Activated CD8-positive, alpha-beta T cell treated with anti-CD3 and anti-CD28 coated beads, Interleukin-2, amount 10 ng/mL, durations not matched to agents 7 days and 5 days (primary cell): ENCODE results near the gene PTPN2. TPM values are rescaled to one million over a fixed set of nuclear protein-coding genes. Genes with fewer than 3 reads are reported as not detected.

Experiments
- ATAC-seq: fragments of 150-1000 bp; cut with Tn5 transposase; one replicate; pipeline ENCODE4 v1.10.0; 2021; ENCODE audit warnings: moderate library complexity
- CTCF ChIA-PET: fragments of 350-600 bp; sonication (Branson Sonifier 250); formaldehyde crosslinking; loops from one replicate; lab custom pipeline; 2021; ENCODE audit warnings: antibody characterized with exemption; lab: Charles Lee
- POLR2A ChIA-PET: fragments of 350-600 bp; sonication (Branson Sonifier 250); formaldehyde crosslinking; loops from one replicate; lab custom pipeline; 2021; ENCODE audit warnings: antibody characterized with exemption; lab: Charles Lee
- DNase-seq: peaks from one replicate; pipeline ENCODE4 v3.0.0-alpha.2; 2020
- H3K27ac Mint-ChIP-seq: one replicate; pipeline ENCODE4 v1.8.0; 2021; ENCODE audit warnings: mild to moderate bottlenecking, mixed read lengths
- H3K27me3 Mint-ChIP-seq: one replicate; pipeline ENCODE4 v1.8.0; 2021; ENCODE audit warnings: low read depth, mixed read lengths
- H3K36me3 Mint-ChIP-seq: one replicate; pipeline ENCODE4 v1.8.0; 2021; ENCODE audit warnings: low read depth, mixed read lengths
- H3K4me1 Mint-ChIP-seq: one replicate; pipeline ENCODE4 v1.8.0; 2021; ENCODE audit warnings: low read depth, mixed read lengths
- H3K4me3 Mint-ChIP-seq: one replicate; pipeline ENCODE4 v1.8.0; 2021; ENCODE audit warnings: mild to moderate bottlenecking, mixed read lengths
- H3K9me3 Mint-ChIP-seq: one replicate; pipeline ENCODE4 v1.8.0; 2022; ENCODE audit warnings: mixed read lengths; ENCODE audit not compliant: insufficient read depth
- total RNA-seq, 2 experiments: library from RNA; stranded (reverse); gene quantifications; one replicate each; pipeline ENCODE4 v1.2.3, GENCODE V29; 2021

PTPN2 gene
- total RNA-seq, 2 experiments from 2014 or later = 52.9 to 53.6 TPM

- DNase-seq = no peak
Observed at GRCh38 chr18:12843420-12844350, 40.4 kb downstream of the PTPN2 start.

GRCh38 chr18:12842459-12843380 lies 41.3 kb downstream of the PTPN2 start:
- ChIA-PET CTCF (interaction anchor here (1.3 to 1.4 kb wide), 2 partner anchors 38 to 116 kb away, joined by 3 read pairs; no protein-coding TSS in a partner anchor), POLR2A (interaction anchor here (1.7 kb wide), 1 partner anchor 67 kb away, joined by 8 read pairs; no protein-coding TSS in a partner anchor)
- peak overlapping the region; percentile 31 for H3K27ac Mint-ChIP-seq

More at GRCh38 chr18:12843420-12844350, 40.4 kb downstream of the PTPN2 start:
- ChIA-PET POLR2A (interaction anchor here (0.6 to 1.7 kb wide), 4 partner anchors 9 to 68 kb away, joined by 3 to 8 read pairs (median 3); partner anchors contain the start of gene PTPN2), CTCF (interaction anchor here (0.8 to 1.8 kb wide), 8 partner anchors 9 to 117 kb away, joined by 3 to 7 read pairs (median 3); no protein-coding TSS in a partner anchor)
- Mint-ChIP-seq H3K9me3 (no peaks in the 10 kb centered on the region), H3K27ac (peak overlapping the region; percentile 27), H3K27me3 (no peaks in the 10 kb centered on the region), H3K36me3 (peaks cover 52% of the 10 kb centered on the region), H3K4me3 (no peak overlapping the region), H3K4me1 (peaks cover 70% of the 10 kb centered on the region)
- no peak for ATAC-seq

GRCh38 chr18:12841070-12841469 lies 43.0 kb downstream of the PTPN2 start:
- DNase-seq (no peak), ATAC-seq (no peak)
- ChIA-PET POLR2A (interaction anchor here (0.6 to 2.6 kb wide), 3 partner anchors 43 to 438 kb away, joined by 3 to 17 read pairs (median 5); partner anchors contain the start of gene PTPN2), CTCF (interaction anchor here (0.7 to 1.2 kb wide), 2 partner anchors 44 to 66 kb away, joined by 3 read pairs; no protein-coding TSS in a partner anchor)
- H3K9me3 Mint-ChIP-seq = no peaks in the 10 kb centered on the region
- peaks cover 78% of the 10 kb centered on the region for H3K4me1 Mint-ChIP-seq
- no peaks in the 10 kb centered on the region for H3K27me3 Mint-ChIP-seq
- peak overlapping the region; percentile 97 for H3K27ac Mint-ChIP-seq
- peaks cover 46% of the 10 kb centered on the region for H3K36me3 Mint-ChIP-seq
- H3K4me3 Mint-ChIP-seq = no peak overlapping the region

More at GRCh38 chr18:12842459-12843380, 41.3 kb downstream of the PTPN2 start:
- Mint-ChIP-seq H3K4me1 (peaks cover 77% of the 10 kb centered on the region), H3K4me3 (no peak overlapping the region), H3K27me3 (no peaks in the 10 kb centered on the region), H3K9me3 (no peaks in the 10 kb centered on the region), H3K36me3 (peaks cover 52% of the 10 kb centered on the region)
- no peak for ATAC-seq
- no peak for DNase-seq

- no peaks in the 10 kb centered on the region for H3K9me3 Mint-ChIP-seq
- peaks cover 74% of the 10 kb centered on the region for H3K4me1 Mint-ChIP-seq
- H3K4me3 Mint-ChIP-seq = peak overlapping the region; percentile 76
- CTCF ChIA-PET = interaction anchor here (0.9 to 1.3 kb wide), 4 partner anchors 12 to 65 kb away, joined by 3 to 4 read pairs (median 4); no protein-coding TSS in a partner anchor
- no peak for DNase-seq
- H3K36me3 Mint-ChIP-seq = peaks cover 47% of the 10 kb centered on the region
- POLR2A ChIA-PET = interaction anchor here (1.0 to 2.6 kb wide), 4 partner anchors 17 to 43 kb away, joined by 3 to 17 read pairs (median 4); partner anchors contain the start of gene PTPN2
- ATAC-seq = no peak
- peak overlapping the region; percentile 97 for H3K27ac Mint-ChIP-seq
- H3K27me3 Mint-ChIP-seq = no peaks in the 10 kb centered on the region
Observed at GRCh38 chr18:12840382-12840781, 43.7 kb downstream of the PTPN2 start.

- Mint-ChIP-seq H3K36me3 (peaks cover 48% of the 10 kb centered on the region), H3K9me3 (no peaks in the 10 kb centered on the region), H3K4me1 (peaks cover 67% of the 10 kb centered on the region), H3K27me3 (no peaks in the 10 kb centered on the region), H3K27ac (peak overlapping the region; percentile 97), H3K4me3 (peak overlapping the region; percentile 76)
- ChIA-PET CTCF (interaction anchor here (0.9 to 1.3 kb wide), 4 partner anchors 13 to 65 kb away, joined by 3 to 4 read pairs (median 4); no protein-coding TSS in a partner anchor), POLR2A (interaction anchor here (0.7 to 2.6 kb wide), 7 partner anchors 17 to 420 kb away, joined by 3 to 17 read pairs (median 3); partner anchors contain the start of gene PTPN2)
- ATAC-seq (peak; percentile 84), DNase-seq (peak; percentile 71)
Observed at GRCh38 chr18:12839526-12840196, 44.4 kb downstream of the PTPN2 start.

- H3K36me3 Mint-ChIP-seq = peaks cover 50% of the 10 kb centered on the region
- peaks cover 61% of the 10 kb centered on the region for H3K4me1 Mint-ChIP-seq
- ChIA-PET POLR2A (interaction anchor here (1.0 to 2.6 kb wide), 5 partner anchors 18 to 64 kb away, joined by 3 to 17 read pairs (median 6); partner anchors contain the start of gene PTPN2), CTCF (no interaction called here)
- peak overlapping the region; percentile 97 for H3K27ac Mint-ChIP-seq
- ATAC-seq (peak; percentile 58), DNase-seq (peak; percentile 41)
- H3K27me3 Mint-ChIP-seq = no peaks in the 10 kb centered on the region
- H3K9me3 Mint-ChIP-seq = no peaks in the 10 kb centered on the region
- H3K4me3 Mint-ChIP-seq = peak overlapping the region; percentile 76
Observed at GRCh38 chr18:12839057-12839525, 44.9 kb downstream of the PTPN2 start.

DNA sequence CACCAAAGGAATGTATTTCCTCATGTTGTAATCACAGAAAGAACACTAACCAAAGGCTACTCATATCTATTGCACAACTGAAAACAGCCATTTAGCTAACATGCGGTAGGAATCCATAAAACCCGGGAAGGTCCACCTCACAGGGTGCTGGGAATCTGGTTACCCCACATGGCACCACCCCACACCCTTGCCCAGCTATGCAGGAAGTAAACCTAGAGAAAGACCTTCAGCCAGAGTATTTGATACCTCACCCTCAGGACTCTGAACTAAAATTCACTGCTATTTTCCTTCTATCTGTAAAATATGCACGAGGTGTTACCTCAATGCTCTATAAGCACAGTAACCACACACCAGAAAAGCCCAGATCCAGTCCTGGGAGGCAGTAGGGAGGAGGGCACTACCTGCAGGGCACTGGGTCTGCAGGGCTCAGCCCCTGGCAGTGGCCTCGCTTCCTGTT lies 45.8 kb downstream of the PTPN2 start:
- Mint-ChIP-seq H3K27me3 (no peaks in the 10 kb centered on the region), H3K4me1 (peaks cover 55% of the 10 kb centered on the region), H3K4me3 (peak overlapping the region; percentile 64), H3K36me3 (peaks cover 52% of the 10 kb centered on the region), H3K27ac (peak overlapping the region; percentile 91), H3K9me3 (no peaks in the 10 kb centered on the region)
- ATAC-seq (peak; percentile 21), DNase-seq (no peak)
- ChIA-PET POLR2A (interaction anchor here (1.5 kb wide), 2 partner anchors 46 to 63 kb away, joined by 6 read pairs; partner anchors contain the start of gene PTPN2), CTCF (no interaction called here)

GRCh38 chr18:12837747-12838146 lies 46.3 kb downstream of the PTPN2 start:
- Mint-ChIP-seq H3K4me1 (peaks cover 52% of the 10 kb centered on the region), H3K36me3 (peaks cover 55% of the 10 kb centered on the region), H3K9me3 (no peaks in the 10 kb centered on the region), H3K4me3 (peak overlapping the region; percentile 64), H3K27me3 (no peaks in the 10 kb centered on the region), H3K27ac (peak overlapping the region; percentile 91)
- ATAC-seq = no peak
- POLR2A ChIA-PET = interaction anchor here (1.5 kb wide), 2 partner anchors 46 to 62 kb away, joined by 6 read pairs; partner anchors contain the start of gene PTPN2
- CTCF ChIA-PET = no interaction called here
- DNase-seq = no peak

DNA sequence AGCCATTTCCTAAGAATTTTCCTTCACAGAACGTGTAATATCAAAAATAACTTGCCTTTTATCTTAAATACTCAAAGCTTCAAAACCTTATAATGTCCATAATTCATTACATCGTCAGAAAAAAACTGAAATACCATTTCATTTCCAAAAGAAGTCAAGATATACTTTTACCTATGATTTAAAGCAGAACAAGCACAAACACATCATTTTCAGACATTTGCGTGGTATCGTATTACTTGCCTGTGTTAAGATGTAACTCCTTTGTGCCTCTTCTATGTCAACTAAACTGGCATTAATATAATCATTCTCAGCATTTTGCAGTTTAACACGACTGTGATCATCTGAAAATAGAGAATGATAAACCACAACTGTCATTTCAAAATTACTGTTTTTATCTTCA lies 47.5 kb downstream of the PTPN2 start:
- POLR2A ChIA-PET = interaction anchor here (0.5 kb wide), 1 partner anchor 11 kb away, joined by 3 read pairs; no protein-coding TSS in a partner anchor
- H3K4me1 Mint-ChIP-seq = peaks cover 43% of the 10 kb centered on the region

More for the DNA sequence above, 47.5 kb downstream of the PTPN2 start:
- H3K4me3 Mint-ChIP-seq = no peak overlapping the region
- no peaks in the 10 kb centered on the region for H3K9me3 Mint-ChIP-seq
- no peaks in the 10 kb centered on the region for H3K27me3 Mint-ChIP-seq
- no peak overlapping the region for H3K27ac Mint-ChIP-seq
- CTCF ChIA-PET = no interaction called here
- peaks cover 50% of the 10 kb centered on the region for H3K36me3 Mint-ChIP-seq
- ATAC-seq (no peak), DNase-seq (no peak)
